ENCODE measurements around the gene TBL1X.

DNA sequence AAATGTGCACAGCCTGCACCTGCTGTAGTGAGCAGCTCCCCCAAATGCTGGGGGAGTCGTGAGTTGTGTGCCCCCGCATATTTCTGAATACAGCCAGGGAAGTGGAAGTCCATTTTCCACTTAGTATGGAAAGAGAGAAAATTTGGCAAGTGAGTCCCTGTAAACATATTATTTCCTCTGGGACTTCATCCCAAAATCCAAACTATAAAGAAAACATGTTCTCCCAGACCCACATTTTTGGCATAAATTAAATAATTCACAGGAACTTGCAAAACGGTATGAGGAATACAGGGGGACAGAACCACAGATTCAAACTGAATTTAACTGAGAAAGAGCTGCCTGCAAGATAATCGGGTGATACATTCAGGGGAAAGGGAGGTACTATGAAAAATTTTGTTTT is 193.6 kb downstream of the TBL1X start:
- TF ChIP-seq, protein P1, sequence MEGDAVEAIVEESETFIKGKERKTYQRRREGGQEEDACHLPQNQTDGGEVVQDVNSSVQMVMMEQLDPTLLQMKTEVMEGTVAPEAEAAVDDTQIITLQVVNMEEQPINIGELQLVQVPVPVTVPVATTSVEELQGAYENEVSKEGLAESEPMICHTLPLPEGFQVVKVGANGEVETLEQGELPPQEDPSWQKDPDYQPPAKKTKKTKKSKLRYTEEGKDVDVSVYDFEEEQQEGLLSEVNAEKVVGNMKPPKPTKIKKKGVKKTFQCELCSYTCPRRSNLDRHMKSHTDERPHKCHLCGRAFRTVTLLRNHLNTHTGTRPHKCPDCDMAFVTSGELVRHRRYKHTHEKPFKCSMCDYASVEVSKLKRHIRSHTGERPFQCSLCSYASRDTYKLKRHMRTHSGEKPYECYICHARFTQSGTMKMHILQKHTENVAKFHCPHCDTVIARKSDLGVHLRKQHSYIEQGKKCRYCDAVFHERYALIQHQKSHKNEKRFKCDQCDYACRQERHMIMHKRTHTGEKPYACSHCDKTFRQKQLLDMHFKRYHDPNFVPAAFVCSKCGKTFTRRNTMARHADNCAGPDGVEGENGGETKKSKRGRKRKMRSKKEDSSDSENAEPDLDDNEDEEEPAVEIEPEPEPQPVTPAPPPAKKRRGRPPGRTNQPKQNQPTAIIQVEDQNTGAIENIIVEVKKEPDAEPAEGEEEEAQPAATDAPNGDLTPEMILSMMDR (IDR thresholded peaks at IDR 0.05) = no peak
- TF ChIP-seq POLR2A (IDR thresholded peaks at IDR 0.05) (no peak), POLR2AphosphoS5 (IDR thresholded peaks at IDR 0.05) (no peak)
